ENCODE results near the gene ENOX1. TPM values are rescaled to one million over a fixed set of nuclear protein-coding genes. Genes with fewer than 3 reads are reported as not detected.

The ENOX1 gene
- total RNA-seq, 1 donor from 2014 or later, result 2.0 TPM

GRCh38 chr13:43487461-43487860 is 299.3 kb downstream of the ENOX1 start:
- no peak for DNase-seq (ENCODE audit: low spot score)

GRCh38 chr13:43484432-43485225 is 302.1 kb downstream of the ENOX1 start:
- peak; percentile 18 for DNase-seq (ENCODE audit: low spot score)

DNA sequence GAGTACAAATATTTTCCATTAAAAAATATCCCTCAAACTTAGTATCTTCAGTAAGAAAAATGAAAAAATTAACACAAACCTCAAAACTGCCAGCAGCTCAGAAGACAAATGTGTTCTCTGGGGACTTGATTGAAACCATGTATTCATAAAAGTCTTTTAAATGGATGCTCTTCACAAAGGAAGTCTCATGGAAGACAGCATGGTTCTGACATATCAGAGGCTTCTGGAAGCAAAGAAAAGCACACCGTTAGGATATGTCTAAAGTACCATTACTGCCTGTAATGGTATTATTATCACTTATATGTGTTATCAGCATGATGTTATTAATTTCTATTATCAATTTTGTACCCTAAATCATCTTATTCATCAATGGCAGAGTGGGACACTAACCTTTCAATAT is 302.8 kb downstream of the ENOX1 start:
- DNase-seq (ENCODE audit: low spot score), result no peak

- DNase-seq (ENCODE audit: low spot score), result no peak
These were observed 304.1 kb downstream of the ENOX1 start for GRCh38 chr13:43482641-43483040.

- DNase-seq (ENCODE audit: low spot score), result no peak
These were observed 304.7 kb downstream of the ENOX1 start for GRCh38 chr13:43482026-43482425.

- no peak for DNase-seq (ENCODE audit: low spot score)
These were observed 307.9 kb downstream of the ENOX1 start for GRCh38 chr13:43478902-43479301.

GRCh38 chr13:43478211-43478610 is 308.6 kb downstream of the ENOX1 start:
- DNase-seq (ENCODE audit: low spot score), result no peak

DNA sequence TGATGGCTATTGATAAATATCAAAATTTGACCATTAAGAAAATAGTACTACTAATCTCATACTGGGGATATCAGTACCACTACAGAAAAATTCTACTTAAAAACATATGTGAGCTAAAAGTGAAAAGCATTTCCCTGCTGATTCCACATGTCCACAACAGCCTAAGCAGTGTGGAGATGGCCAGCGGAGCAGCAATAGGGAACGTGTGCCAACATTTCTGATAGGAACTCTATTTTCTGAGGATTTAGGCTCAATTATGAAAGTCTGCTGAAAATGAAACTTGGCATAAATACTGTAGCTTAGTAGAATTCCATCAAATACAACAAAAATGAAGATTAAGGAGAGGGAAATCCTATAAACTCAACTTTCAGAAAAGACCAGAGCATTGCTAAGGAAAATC is 311.6 kb downstream of the ENOX1 start:
- no peak for DNase-seq (ENCODE audit: low spot score)

DNA sequence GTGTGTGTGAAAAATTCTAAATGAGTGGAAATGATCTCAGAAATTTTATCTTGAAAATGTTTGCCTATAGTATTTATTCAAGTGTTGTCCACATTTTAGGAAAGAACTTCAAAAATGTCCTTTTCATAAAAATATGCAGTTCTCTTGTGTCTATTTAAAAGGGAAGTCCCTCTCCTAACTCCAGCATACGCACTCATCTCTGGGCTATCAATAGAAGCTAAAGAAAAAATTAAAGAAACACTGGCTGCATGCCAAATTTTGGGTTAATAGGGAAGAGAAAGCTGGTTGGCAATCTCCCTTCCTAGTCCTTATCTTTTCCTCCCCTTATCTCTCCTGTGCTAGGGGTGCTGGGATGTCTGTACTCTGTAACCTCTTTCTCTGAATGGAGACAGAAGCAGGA is 313.3 kb downstream of the ENOX1 start:
- DNase-seq (ENCODE audit: low spot score), result peak; percentile 66

DNA sequence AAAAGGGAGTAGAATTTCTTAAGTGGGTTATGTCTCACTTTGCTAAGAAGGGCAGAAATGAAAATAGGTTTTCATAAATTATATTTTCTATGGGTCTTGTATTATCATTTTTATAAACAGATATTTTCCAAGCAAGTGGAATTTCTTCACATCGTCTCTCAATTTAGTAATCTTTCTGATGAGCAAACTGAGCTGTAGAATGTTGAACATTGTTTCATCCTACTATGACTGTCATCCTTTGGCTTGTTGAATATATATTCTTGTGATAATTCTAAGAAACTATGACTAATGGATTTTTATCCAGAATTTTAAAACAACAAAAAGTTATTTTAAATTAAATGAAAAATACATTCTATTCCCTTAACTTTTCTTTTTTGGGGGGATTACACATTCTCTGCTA is 313.8 kb downstream of the ENOX1 start:
- DNase-seq (ENCODE audit: low spot score), result no peak

DNA sequence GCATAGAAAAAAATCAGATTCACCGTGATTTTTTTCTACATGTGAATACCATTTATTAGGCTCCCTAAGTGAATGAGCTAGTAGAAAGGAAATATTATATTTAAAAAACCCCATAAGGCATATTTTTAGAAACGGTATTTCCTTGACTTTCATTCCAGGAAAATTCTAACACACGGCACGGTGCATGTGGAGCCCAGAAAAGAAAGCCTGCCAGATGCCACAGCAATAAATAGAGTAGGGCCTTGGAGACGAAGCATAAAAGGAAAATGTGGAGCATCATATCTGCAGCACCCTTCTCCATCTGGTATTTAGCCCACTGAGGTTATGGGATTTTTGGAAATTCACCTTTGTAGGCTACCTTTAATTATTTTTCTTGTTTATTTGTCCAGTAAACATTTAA is 314.4 kb downstream of the ENOX1 start:
- no peak for DNase-seq (ENCODE audit: low spot score)

- no peak for DNase-seq (ENCODE audit: low spot score)
These were observed 316.2 kb downstream of the ENOX1 start for GRCh38 chr13:43470610-43471009.

- DNase-seq (ENCODE audit: low spot score), result no peak
These were observed 317.0 kb downstream of the ENOX1 start for GRCh38 chr13:43469791-43470190.

GRCh38 chr13:43464578-43465264 is 322.1 kb downstream of the ENOX1 start:
- DNase-seq (ENCODE audit: low spot score), result no peak

DNA sequence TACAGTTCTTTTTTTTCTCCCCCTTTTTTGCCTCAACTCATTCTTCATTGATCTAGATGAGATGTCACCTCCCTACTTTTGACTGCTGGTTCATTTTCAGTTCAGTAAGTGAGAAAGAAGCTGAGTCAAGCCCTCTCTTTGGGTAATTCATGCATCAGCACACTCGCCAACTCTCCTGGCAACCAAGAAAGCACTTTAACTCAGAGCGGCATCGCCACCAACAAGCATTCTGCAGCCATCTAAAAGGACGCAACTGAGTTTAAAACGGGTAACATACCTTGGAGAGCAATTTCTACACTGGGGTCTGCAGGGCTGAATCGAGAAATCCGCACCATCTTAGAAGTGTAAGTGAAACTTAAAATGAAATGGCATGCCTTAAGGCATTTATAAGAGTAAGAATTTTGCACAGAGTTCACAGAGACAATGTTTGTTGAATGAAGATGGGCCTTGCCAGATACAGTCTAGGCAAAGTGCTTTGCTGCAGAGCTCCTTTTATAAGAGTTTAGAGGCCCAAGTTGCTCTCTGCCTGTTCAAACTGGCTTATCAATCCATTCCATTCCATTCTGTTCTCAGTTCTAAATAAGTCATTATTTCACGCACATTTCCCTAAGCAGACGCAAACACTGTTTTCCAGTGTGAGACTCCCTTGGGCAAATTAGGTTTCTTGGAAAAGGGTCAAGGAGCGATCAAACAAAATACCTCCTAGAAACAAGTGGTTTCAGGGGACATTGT is 338.0 kb downstream of the ENOX1 start:
- no peak for DNase-seq (ENCODE audit: low spot score)

- DNase-seq (ENCODE audit: low spot score), result no peak
These were observed 340.6 kb downstream of the ENOX1 start for GRCh38 chr13:43446126-43446525.

- no peak for DNase-seq (ENCODE audit: low spot score)
These were observed 341.1 kb downstream of the ENOX1 start for GRCh38 chr13:43445668-43446067.

- DNase-seq (ENCODE audit: low spot score), result no peak
These were observed 342.7 kb downstream of the ENOX1 start for GRCh38 chr13:43444081-43444480.

GRCh38 chr13:43441899-43442499 is 344.8 kb downstream of the ENOX1 start:
- no peak for DNase-seq (ENCODE audit: low spot score)

- no peak for DNase-seq (ENCODE audit: low spot score)
These were observed 345.3 kb downstream of the ENOX1 start for GRCh38 chr13:43441464-43441863.

DNA sequence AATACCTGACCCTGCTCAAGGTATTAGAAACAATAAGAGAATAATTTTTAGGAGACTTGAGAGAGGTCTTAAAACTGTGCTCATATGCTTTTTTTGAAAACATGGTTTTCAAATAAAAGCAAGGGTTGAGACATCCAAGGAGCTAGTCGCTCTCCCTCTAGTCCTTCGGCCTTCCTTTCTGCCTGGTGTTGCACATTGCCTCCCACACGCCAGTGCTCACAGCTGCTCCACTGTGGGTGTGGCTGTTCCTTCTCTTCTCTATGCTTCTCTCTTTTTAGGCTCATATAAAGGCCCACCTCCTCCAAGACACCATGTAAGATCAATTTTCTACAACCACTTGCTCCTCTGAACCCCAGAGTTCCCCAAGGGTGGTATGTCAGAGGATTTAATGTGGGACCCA is 352.6 kb downstream of the ENOX1 start:
- no peak for DNase-seq (ENCODE audit: low spot score)

- DNase-seq (ENCODE audit: low spot score), result no peak
These were observed 353.1 kb downstream of the ENOX1 start for GRCh38 chr13:43433691-43434141.
